Stimulated activated CD4-positive, alpha-beta T cell treated with anti-CD3 and anti-CD28 coated beads, Interleukin-4, amount 100 ng/mL, for 48 hours (primary cell): ENCODE data around the gene NUB1.

ENCODE experiments used
- DNase-seq, 2 donors: peaks; one replicate each; pipeline ENCODE4 v3.0.0-alpha.2; 2020; ENCODE audit warnings: low read depth in 2 of 2

The NUB1 gene

GRCh38 chr7:151342811-151343210, 1.2 kb downstream of the NUB1 start:
- no peak for DNase-seq

GRCh38 chr7:151343516-151343915, 1.9 kb downstream of the NUB1 start:
- DNase-seq: no peak

- no peak for DNase-seq
Measured at GRCh38 chr7:151345576-151346469, 4.2 kb downstream of the NUB1 start.

- DNase-seq: no peak
Measured at GRCh38 chr7:151346470-151346769, 4.8 kb downstream of the NUB1 start.

GRCh38 chr7:151347200-151347599, 5.6 kb downstream of the NUB1 start:
- DNase-seq: no peak

GRCh38 chr7:151348970-151349369, 7.4 kb downstream of the NUB1 start:
- DNase-seq: no peak

- DNase-seq: no peak
Measured at GRCh38 chr7:151349507-151349853, 7.9 kb downstream of the NUB1 start.

- peak; percentile 42 to 48 for DNase-seq
Measured at GRCh38 chr7:151351027-151351426, 9.4 kb downstream of the NUB1 start.

- DNase-seq: peak in 1 of 2 donors; percentile 47
Measured at GRCh38 chr7:151351967-151352366, 10.4 kb downstream of the NUB1 start.

GRCh38 chr7:151352512-151352911, 10.9 kb downstream of the NUB1 start:
- DNase-seq: no peak

GRCh38 chr7:151361193-151361959, 19.8 kb downstream of the NUB1 start:
- no peak for DNase-seq

GRCh38 chr7:151363182-151363581, 21.6 kb downstream of the NUB1 start:
- DNase-seq: no peak

GRCh38 chr7:151366166-151366879, 24.7 kb downstream of the NUB1 start:
- no peak for DNase-seq

GRCh38 chr7:151366880-151367222, 25.2 kb downstream of the NUB1 start:
- no peak for DNase-seq

GRCh38 chr7:151367284-151367683, 25.7 kb downstream of the NUB1 start:
- DNase-seq: no peak

GRCh38 chr7:151368136-151368571, 26.5 kb downstream of the NUB1 start:
- peak; percentile 67 to 68 for DNase-seq

GRCh38 chr7:151371266-151371665, 29.7 kb downstream of the NUB1 start:
- DNase-seq: no peak

GRCh38 chr7:151372612-151373265, 31.1 kb downstream of the NUB1 start:
- no peak for DNase-seq

- DNase-seq: no peak
Measured at GRCh38 chr7:151373599-151373998, 32.0 kb downstream of the NUB1 start.

- DNase-seq: no peak
Measured at GRCh38 chr7:151374139-151374538, 32.5 kb downstream of the NUB1 start.

- no peak for DNase-seq
Measured at GRCh38 chr7:151374726-151375125, 33.1 kb downstream of the NUB1 start.
